Upper lobe of right lung (tissue), 1 donor: ENCODE data around the gene ABCG2. TPM values are rescaled to one million over a fixed set of nuclear protein-coding genes. Genes with fewer than 3 reads are reported as not detected.

Source experiments
- ATAC-seq: fragments of 200-7000 bp; cut with Tn5 transposase; one replicate; pipeline ENCODE4 v1.9.1; 2020; ENCODE audit warnings: mild to moderate bottlenecking, moderate library complexity
- DNase-seq: peaks from one replicate; pipeline ENCODE4 v3.0.0-alpha.2; 2020
- H3K27ac ChIP-seq: fragments of 200-600 bp; one replicate; pipeline ENCODE4 v1.8.0; 2022
- H3K27me3 ChIP-seq: fragments of 200-600 bp; one replicate; pipeline ENCODE4 v1.8.0; 2022; ENCODE audit warnings: mild to moderate bottlenecking
- H3K36me3 ChIP-seq: fragments of 200-600 bp; one replicate; pipeline ENCODE4 v1.8.0; 2022
- H3K4me1 ChIP-seq: fragments of 200-600 bp; one replicate; pipeline ENCODE4 v1.8.0; 2022
- H3K4me3 ChIP-seq: fragments of 200-600 bp; one replicate; pipeline ENCODE4 v1.8.0; 2022; ENCODE audit warnings: mild to moderate bottlenecking
- H3K9me3 ChIP-seq: fragments of 200-600 bp; one replicate; pipeline ENCODE4 v1.8.0; 2022
- intact Hi-C: fragments of 100-400 bp; cut with DNase I; formaldehyde crosslinking; loops from one replicate; pipeline ENCODE4 v1.11.0; 2022
- total RNA-seq: library from RNA; stranded (reverse); fragmentation: NEBNext Ultra II Directional; extraction: Animal tissue kit (Norgen Biotek cat#: 25700); gene quantifications from one replicate; pipeline ENCODE4 v1.2.1, GENCODE V29; 2021
- TF ChIP-seq, protein P1 (sequence below): fragments of 200-600 bp; IDR thresholded peaks from one replicate; pipeline ENCODE4 v1.8.0; 2022; ENCODE audit warnings: antibody characterized with exemption
- donor health status: DM: no; HTN: yes; CAD: no; lungs with severe emphysema.

Gene ABCG2
- total RNA-seq, 1 donor from 2014 or later = 21.7 TPM

DNA sequence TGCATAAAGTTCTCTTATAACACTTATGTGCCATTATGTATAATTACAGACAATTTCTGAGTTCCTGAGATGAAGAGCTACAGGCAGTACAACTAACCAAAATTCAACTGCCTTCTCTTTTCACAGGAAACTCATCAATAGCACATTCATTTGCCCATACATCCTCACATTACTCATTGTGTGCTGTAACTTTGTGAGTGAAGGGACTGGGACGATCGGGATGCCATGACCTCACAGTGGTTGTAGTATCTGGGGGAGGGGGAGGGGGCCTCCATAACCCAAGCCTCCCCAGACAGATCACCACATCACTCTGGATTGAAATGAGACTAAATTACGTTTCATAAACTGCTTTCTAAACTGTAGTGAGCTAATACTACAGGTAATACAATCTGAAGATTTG, 60.7 kb downstream of the ABCG2 start:
- ATAC-seq (no peak), DNase-seq (no peak)
- Histone ChIP-seq H3K27me3 (no peaks in the 10 kb centered on the region), H3K4me3 (no peak overlapping the region), H3K4me1 (no peaks in the 10 kb centered on the region), H3K27ac (no peak overlapping the region), H3K9me3 (no peaks in the 10 kb centered on the region), H3K36me3 (no peaks in the 10 kb centered on the region)
- TF ChIP-seq, protein P1, sequence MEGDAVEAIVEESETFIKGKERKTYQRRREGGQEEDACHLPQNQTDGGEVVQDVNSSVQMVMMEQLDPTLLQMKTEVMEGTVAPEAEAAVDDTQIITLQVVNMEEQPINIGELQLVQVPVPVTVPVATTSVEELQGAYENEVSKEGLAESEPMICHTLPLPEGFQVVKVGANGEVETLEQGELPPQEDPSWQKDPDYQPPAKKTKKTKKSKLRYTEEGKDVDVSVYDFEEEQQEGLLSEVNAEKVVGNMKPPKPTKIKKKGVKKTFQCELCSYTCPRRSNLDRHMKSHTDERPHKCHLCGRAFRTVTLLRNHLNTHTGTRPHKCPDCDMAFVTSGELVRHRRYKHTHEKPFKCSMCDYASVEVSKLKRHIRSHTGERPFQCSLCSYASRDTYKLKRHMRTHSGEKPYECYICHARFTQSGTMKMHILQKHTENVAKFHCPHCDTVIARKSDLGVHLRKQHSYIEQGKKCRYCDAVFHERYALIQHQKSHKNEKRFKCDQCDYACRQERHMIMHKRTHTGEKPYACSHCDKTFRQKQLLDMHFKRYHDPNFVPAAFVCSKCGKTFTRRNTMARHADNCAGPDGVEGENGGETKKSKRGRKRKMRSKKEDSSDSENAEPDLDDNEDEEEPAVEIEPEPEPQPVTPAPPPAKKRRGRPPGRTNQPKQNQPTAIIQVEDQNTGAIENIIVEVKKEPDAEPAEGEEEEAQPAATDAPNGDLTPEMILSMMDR = no peak
- intact Hi-C loops = no loop called here

DNA sequence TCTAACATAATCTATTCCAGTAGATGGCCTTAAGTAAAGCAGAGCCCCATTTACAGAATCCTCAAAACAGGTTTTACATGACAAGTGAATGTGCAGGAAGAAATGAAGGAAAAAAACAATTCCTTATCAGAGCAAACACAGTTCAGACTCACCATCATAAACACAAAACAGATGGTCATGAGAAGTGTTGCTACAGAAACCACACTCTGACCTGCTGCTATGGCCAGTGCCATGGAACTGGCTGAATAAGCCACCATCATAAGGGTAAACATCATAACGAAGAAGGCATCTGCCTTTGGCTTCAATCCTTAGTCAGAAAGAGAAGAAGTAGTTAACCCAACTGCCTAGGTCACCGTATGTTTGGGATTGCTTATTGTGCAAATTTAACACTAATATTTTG, 61.1 kb downstream of the ABCG2 start:
- no peak for DNase-seq
- intact Hi-C loops = no loop called here
- ATAC-seq = no peak
- TF ChIP-seq, protein P1 = no peak
- no peaks in the 10 kb centered on the region for H3K36me3 ChIP-seq
- no peaks in the 10 kb centered on the region for H3K4me1 ChIP-seq
- no peaks in the 10 kb centered on the region for H3K27me3 ChIP-seq
- H3K9me3 ChIP-seq = no peaks in the 10 kb centered on the region
- H3K4me3 ChIP-seq = no peak overlapping the region
- no peak overlapping the region for H3K27ac ChIP-seq

- H3K4me3 ChIP-seq = no peak overlapping the region
- no peaks in the 10 kb centered on the region for H3K27me3 ChIP-seq
- DNase-seq (no peak), ATAC-seq (no peak)
- TF ChIP-seq, protein P1 = no peak
- H3K4me1 ChIP-seq = no peaks in the 10 kb centered on the region
- H3K36me3 ChIP-seq = no peaks in the 10 kb centered on the region
- H3K27ac ChIP-seq = no peak overlapping the region
- no peaks in the 10 kb centered on the region for H3K9me3 ChIP-seq
- intact Hi-C loops = no loop called here
Measured at GRCh38 chr4:88093874-88094273, 64.6 kb downstream of the ABCG2 start.

DNA sequence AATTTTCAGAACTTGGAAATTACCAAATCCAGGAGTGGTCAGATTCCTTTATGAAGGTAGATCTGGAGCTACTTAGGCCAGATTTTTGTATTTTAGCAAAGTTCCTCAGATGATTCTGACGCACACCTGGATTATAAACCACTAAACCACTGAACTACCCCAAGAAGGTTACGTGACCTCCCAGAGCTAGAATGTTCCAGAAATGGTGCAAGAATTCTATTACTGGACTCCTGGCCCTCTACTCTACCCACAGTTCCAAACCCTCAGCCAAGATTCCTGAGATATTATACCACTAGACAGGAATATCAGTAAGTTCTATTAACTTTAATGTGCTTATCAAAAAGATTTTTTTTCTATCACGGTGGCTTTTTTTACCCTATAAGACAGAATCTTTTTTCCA, 67.1 kb downstream of the ABCG2 start:
- ATAC-seq (no peak), DNase-seq (no peak)
- TF ChIP-seq, protein P1 = no peak
- no peak overlapping the region for H3K4me3 ChIP-seq
- no peaks in the 10 kb centered on the region for H3K27me3 ChIP-seq
- no peaks in the 10 kb centered on the region for H3K36me3 ChIP-seq
- H3K4me1 ChIP-seq = no peaks in the 10 kb centered on the region
- H3K9me3 ChIP-seq = no peaks in the 10 kb centered on the region
- H3K27ac ChIP-seq = no peak overlapping the region
- intact Hi-C loops = no loop called here

GRCh38 chr4:88090898-88091297, 67.5 kb downstream of the ABCG2 start:
- DNase-seq (no peak), ATAC-seq (no peak)
- Histone ChIP-seq H3K27me3 (no peaks in the 10 kb centered on the region), H3K4me3 (no peak overlapping the region), H3K36me3 (no peaks in the 10 kb centered on the region), H3K9me3 (no peaks in the 10 kb centered on the region), H3K4me1 (no peaks in the 10 kb centered on the region), H3K27ac (no peak overlapping the region)
- TF ChIP-seq, protein P1 = no peak
- intact Hi-C loops = no loop called here

DNA sequence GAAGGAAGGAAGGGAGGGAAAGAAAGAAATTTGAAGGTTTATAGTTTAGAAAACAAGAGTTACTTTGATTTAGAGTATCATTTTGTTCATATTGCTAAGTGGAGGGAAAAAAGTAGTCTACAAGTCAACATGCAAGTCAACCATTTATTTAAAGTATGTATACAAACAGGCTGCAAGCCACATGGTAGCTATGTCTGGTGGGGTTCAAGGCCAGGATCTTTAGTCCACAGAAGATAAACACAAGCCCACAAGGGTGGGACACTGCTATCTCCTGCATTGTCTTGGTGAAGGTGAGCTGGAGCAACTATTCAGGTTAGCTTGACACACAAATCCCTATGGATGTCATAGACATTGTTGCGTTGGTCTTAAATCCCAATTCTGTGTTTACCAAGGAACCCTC, 71.4 kb downstream of the ABCG2 start:
- Histone ChIP-seq H3K27me3 (no peaks in the 10 kb centered on the region), H3K27ac (no peak overlapping the region), H3K9me3 (no peaks in the 10 kb centered on the region), H3K4me3 (no peak overlapping the region), H3K4me1 (no peaks in the 10 kb centered on the region), H3K36me3 (no peaks in the 10 kb centered on the region)
- TF ChIP-seq, protein P1 = no peak
- ATAC-seq (no peak), DNase-seq (no peak)
- intact Hi-C loops = no loop called here
